Esophagus muscularis mucosa (tissue), 4 donors: ENCODE results near the gene DAB2IP.

ENCODE experiments used
- CTCF ChIP-seq, 3 experiments: fragments of 200-600 bp in 2 of 3; fragments of 450-650 bp in 1 of 3; sonication (generic) in 2 of 3; IDR thresholded peaks; one replicate each; pipeline ENCODE4 v1.5.1; 2017 to 2019; ENCODE audit warnings: antibody characterized with exemption in 3 of 3, mild to moderate bottlenecking in 2 of 3, moderate library complexity in 1 of 3
- EP300 ChIP-seq: sonication (generic); formaldehyde crosslinking; IDR thresholded peaks from one replicate; pipeline ENCODE4 v1.6.1; 2017; ENCODE audit warnings: antibody characterized with exemption
- POLR2AphosphoS5 ChIP-seq, 2 donors: sonication (generic); formaldehyde crosslinking; IDR thresholded peaks; one replicate each; pipeline ENCODE4 v1.6.1; 2017; ENCODE audit warnings: antibody characterized with exemption in 2 of 2

- TF ChIP-seq CTCF (IDR thresholded peaks at IDR 0.05): no peak
- no peak for TF ChIP-seq EP300
- TF ChIP-seq POLR2AphosphoS5 (IDR thresholded peaks at IDR 0.05): no peak
Measured at GRCh38 chr9:121776739-121777637, 125.6 kb downstream of the DAB2IP start.
